ENCODE data around the gene CEACAM1. TPM values are rescaled to one million over a fixed set of nuclear protein-coding genes. Genes with fewer than 3 reads are reported as not detected.

Gene CEACAM1
- total and polyA plus RNA-seq, 2 experiments from 2014 or later = 0.63 to 3.0 TPM

DNA sequence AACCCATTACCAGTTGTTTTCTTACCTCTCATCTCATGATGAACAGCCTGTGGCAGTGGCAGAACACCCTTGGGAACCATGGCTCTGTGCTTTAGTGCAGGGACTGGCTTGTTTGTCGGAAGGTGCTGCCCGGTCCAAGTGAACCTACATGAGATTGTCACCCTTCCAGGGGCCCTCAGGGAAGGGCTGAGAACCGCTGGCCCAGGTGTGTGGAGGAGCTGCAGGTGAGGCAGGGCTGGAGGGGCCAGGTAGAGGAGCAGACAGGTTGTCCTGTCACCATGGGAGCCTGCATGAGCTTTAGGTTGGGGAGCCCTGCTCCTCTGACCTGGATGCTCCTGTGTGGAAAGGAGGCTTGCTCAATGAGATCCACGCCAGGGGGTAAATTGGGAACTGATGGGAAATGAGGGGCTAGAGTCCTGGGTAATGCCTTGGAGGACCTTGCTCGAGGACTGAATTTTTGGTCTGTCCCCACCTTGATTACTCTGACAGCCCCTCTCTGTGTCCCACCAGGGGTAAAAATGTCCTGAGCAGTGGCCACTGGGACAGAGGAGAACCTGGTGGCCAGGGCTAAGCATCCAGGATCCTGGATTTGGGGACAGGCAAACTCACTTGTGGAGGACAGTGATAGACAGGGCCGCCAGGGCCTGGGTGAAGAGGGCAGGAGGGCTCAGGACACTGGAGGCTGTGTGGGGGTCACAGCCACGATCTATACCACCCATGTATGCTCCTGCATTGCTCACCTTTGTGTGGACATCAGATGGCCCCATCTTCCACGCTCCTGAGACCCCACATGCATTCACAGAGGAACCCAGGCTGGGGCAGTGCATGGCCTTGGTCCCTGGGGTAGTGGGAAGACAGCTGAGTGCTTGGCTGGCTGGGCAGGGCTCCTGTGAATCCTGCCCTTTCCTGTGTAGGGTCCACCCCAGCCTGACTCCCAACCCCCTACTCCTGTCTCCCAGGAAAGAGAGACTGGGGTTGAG lies 24.1 kb upstream of the CEACAM1 start:
- Histone ChIP-seq H4K20me1 (replicated peaks; ENCODE audit: insufficient read depth) (no peaks in the 10 kb centered on the region), H2AFZ (no peak overlapping the region), H3K27me3 (ENCODE audit: insufficient read depth) (no peaks in the 10 kb centered on the region), H3K9me2 (ENCODE audit: insufficient read depth) (no peaks in the 10 kb centered on the region), H3F3A (replicated peaks; ENCODE audit: low read depth) (no peaks in the 10 kb centered on the region), H3K4me3 (no peak overlapping the region), H3K79me2 (replicated peaks; ENCODE audit: insufficient read depth) (no peaks in the 10 kb centered on the region), H3K4me2 (no peak overlapping the region), H3K27ac (ENCODE audit: low read depth) (no peak overlapping the region), H3K4me1 (ENCODE audit: insufficient read depth) (peaks cover 10% of the 10 kb centered on the region; the same call in 1 of the 2 replicates), H3K36me3 (ENCODE audit: insufficient read depth) (no peaks in the 10 kb centered on the region)
- H3K9me3 Mint-ChIP-seq = peaks cover 34% of the 10 kb centered on the region
- no peak for DNase-seq (ENCODE audit: low spot score)
- TF ChIP-seq POLR2AphosphoS5 (IDR thresholded peaks at IDR 0.05; ENCODE audit: low read depth) (no peak), JUNB (IDR thresholded peaks at IDR 0.05; ENCODE audit: unreplicated experiment) (no peak), REST (IDR thresholded peaks at IDR 0.05; ENCODE audit: unreplicated experiment) (no peak), CREB1 (CRISPR knock-in tag; IDR thresholded peaks at IDR 0.05; ENCODE audit: low read depth) (no peak), EZH2phosphoT487 (IDR thresholded peaks at IDR 0.05; ENCODE audit: unreplicated experiment) (no peak), STAT1 (IDR thresholded peaks at IDR 0.05; ENCODE audit: unreplicated experiment) (no peak), EZH2 (IDR thresholded peaks at IDR 0.05; ENCODE audit: low read depth, unreplicated experiment) (no peak), NANOG (IDR thresholded peaks at IDR 0.05; ENCODE audit: borderline replicate concordance) (no peak), ZNF114 (CRISPR knock-in tag; IDR thresholded peaks at IDR 0.05) (no peak)
- TF ChIP-seq, protein P1, sequence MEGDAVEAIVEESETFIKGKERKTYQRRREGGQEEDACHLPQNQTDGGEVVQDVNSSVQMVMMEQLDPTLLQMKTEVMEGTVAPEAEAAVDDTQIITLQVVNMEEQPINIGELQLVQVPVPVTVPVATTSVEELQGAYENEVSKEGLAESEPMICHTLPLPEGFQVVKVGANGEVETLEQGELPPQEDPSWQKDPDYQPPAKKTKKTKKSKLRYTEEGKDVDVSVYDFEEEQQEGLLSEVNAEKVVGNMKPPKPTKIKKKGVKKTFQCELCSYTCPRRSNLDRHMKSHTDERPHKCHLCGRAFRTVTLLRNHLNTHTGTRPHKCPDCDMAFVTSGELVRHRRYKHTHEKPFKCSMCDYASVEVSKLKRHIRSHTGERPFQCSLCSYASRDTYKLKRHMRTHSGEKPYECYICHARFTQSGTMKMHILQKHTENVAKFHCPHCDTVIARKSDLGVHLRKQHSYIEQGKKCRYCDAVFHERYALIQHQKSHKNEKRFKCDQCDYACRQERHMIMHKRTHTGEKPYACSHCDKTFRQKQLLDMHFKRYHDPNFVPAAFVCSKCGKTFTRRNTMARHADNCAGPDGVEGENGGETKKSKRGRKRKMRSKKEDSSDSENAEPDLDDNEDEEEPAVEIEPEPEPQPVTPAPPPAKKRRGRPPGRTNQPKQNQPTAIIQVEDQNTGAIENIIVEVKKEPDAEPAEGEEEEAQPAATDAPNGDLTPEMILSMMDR (conservative IDR thresholded peaks at IDR 0.05; ENCODE audit: low read depth in 2 of 2) = no peak
- TF ChIP-seq, protein P2, sequence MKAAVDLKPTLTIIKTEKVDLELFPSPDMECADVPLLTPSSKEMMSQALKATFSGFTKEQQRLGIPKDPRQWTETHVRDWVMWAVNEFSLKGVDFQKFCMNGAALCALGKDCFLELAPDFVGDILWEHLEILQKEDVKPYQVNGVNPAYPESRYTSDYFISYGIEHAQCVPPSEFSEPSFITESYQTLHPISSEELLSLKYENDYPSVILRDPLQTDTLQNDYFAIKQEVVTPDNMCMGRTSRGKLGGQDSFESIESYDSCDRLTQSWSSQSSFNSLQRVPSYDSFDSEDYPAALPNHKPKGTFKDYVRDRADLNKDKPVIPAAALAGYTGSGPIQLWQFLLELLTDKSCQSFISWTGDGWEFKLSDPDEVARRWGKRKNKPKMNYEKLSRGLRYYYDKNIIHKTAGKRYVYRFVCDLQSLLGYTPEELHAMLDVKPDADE (IDR thresholded peaks at IDR 0.05) = no peak
- H3K27me3 Mint-ChIP-seq (ENCODE audit: insufficient read depth, low read depth, poor library complexity) = peaks cover 8% of the 10 kb centered on the region
- H3K27ac Mint-ChIP-seq = no peak overlapping the region
- no peak for ATAC-seq
- H3K4me3 Mint-ChIP-seq = no peak overlapping the region
- peaks cover 26% of the 10 kb centered on the region for H3K4me1 Mint-ChIP-seq
- H3K36me3 Mint-ChIP-seq (ENCODE audit: low read depth) = peaks cover 21% of the 10 kb centered on the region

Data from GM23338 (cell line).